GM18508 (cell line): Measurements from ENCODE around the gene SYT13.
"Not testable (repeated sequence)": the region's sequence is repeated elsewhere in the genome, so short reads cannot be mapped to it uniquely, and the experiment has no call there.

Source experiments
- ATAC-seq: cut with Tn5 transposase; IDR thresholded peaks from one replicate; pipeline ENCODE4 v1.9.1; 2021; ENCODE audit warnings: moderate number of reproducible peaks; ENCODE audit not compliant: insufficient read depth, unreplicated experiment

SYT13 gene

DNA sequence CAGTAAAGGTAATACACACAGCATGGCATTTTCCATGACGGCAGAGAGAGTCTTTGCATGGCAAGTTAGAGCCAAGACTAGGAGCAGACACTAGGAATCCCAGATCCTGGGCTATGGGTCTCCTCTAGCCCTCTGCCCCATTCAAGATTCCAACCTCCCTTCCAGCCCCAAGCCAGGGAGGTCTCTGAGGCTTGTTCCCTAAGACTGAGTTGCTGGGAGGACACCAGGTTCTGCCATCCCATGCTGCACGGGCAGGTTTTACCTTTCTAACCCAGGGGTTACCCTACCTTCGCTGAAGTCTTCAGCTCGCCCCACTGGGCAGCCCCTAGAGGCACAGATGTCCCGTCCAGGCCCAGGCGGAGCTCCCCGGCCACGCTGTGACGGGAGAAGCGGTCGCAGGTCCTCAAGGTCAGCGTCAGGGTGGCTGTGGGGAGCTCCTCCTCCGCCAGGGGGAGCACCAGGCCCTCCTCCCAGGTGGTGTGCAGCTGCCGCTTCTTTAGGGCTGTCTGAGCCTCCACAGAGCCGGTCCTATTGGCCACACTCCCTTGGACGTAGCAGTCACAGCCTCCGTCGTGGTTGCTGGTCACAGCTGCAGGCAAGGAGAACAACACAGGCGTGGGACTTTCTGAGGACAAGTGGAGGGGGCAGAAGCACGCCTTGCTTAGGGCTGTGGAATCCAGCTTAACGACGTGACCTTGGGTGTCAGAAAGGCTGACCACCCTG is 33.8 kb downstream of the SYT13 start:
- ATAC-seq, result no peak

DNA sequence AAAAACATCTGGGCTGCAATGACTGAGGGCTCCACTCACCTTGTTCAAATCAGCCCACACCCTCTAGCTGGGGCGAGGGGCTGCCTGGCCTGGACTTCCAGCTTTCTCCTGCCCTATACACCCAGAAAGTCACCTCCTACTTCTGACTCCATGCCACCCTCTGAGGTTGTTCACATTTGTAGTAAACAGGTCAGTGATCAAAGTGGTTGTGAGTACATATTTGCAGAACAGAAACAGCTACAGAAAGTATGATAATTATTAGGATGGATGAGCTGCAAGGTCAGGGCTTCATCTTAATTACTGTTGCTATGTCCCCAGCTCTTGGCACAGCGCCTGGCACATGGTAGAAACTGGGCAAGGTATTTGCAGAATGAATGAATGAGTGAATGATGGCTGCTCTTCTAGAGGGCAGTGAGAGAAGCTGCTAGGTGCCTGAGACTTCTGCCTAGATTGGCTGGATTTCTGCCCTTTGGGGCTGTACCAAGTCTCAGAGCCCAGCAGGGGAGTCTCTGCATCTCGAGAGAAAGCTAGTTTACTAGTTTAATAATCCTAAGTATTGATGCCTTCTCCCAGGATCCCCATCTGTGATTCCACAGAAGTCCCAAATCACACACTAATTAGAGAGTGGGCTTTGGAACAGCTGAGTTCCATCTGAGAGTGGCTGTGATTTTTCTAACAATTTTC is 36.0 kb downstream of the SYT13 start:
- no peak for ATAC-seq

DNA sequence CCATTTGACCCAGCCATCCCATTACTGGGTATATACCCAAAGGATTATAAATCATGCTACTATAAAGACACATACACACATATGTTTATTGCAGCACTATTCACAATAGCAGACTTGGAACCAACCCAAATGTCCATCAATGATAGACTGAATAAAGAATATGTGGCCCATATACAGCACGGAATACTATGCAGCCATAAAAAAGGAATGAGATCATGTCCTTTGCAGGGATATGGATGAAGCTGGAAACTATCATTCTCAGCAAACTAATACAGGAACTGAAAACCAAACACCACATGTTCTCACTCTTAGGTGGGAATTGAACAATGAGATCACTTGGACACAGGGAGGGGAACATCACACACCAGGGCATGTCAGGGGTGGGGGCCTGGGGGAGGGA is 36.8 kb downstream of the SYT13 start:
- not testable (repeated sequence) for ATAC-seq

DNA sequence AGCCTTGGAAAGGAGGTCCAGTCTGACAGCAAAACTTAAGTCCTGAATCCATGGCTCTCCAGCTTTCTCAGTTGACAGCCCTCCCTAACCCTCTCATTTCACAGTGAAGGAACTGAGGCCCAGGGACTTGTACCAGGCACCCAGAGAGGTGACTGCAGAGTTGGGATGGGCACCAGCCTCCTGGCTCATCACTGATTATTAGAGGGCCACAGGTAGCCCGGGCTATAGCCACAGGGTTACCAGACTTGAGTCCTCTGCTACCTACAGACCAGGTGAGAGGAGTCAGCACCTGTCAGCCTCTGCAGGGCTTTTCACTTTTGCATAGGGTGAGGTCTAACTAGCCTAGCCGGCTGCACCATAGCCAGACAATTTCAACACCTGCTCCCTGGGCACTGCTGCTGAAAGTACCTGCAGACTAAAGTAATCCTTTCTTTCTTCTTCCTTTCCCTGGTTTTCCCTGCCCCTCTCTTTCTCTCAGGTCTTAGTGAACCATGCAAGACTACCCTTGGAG is 37.6 kb downstream of the SYT13 start:
- no peak for ATAC-seq

DNA sequence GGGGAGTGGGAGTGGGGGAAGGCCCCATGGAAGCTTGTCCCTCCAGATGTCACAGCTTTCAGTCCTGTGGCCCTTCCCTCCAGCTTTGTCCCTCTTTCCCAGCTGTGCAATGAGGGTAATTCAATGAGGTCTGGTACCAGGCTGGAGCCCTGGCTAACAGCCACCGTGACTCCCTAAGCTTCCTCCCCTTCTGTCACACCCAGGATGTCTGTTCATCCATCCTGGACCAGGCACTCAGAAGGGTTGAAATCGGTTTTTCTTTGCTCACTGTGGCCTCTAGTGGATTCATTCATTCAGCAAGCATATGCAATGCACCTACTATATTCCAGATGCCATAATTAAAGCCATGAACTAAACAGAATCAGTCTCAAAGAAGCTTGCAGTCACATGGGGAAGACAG is 38.7 kb downstream of the SYT13 start:
- ATAC-seq, result no peak

DNA sequence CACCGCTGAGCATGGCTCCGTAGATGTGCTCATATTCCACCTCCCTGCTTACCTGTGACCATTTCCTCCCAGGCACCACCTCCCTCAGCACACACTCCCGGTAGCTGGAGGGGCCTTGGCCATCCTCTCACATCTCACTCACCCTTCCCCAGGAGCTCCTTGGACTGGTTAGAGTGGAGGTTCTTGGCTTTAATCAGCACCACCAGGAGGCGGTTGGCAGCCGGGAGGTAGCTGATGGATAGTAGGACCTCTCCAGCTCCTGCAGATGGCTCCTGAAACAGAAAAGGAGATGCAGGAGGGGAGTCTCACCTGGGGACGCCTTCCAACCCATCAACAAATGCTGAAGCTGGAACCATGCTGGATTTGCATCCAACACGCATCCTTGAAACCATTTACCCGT is 39.9 kb downstream of the SYT13 start:
- ATAC-seq, result no peak

DNA sequence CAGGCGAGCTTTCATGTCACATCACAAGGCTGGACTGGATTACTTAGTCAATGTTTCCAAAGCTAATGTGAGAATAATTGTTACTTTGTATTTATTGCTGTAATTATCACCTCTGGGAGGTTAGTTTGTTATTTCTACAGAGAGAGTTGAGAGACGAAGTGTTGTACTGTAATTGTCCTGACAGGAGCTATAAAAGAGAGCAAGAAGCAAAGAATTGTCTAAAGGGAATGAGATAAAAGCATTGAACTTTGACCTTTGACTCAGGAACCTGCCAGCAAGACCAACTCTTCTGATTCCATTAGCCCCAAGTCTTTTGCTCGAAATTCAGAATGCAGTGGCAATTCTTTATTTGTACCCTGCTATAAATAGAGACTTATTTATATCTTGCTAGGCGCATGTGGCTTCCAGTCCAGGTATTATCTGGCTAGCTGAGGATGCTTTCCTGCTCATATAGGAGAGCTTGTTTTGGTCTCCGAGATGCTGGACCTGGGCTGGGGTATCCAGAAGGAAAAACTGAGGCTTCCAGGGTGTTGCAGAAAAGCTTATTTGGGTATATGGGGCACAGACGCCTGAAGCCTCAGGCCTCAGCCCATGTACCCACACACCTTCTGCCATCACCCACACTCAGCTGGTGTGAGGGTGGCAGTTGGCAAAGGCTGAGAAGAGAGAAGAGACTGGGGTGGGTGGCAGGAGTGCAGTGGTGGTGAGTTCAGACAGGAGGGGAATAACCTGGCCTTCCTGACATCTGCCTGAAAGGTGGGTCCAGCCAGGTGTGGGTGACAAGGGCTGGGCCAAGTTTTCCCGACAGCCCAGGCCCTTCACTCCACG is 40.7 kb downstream of the SYT13 start:
- no peak for ATAC-seq

DNA sequence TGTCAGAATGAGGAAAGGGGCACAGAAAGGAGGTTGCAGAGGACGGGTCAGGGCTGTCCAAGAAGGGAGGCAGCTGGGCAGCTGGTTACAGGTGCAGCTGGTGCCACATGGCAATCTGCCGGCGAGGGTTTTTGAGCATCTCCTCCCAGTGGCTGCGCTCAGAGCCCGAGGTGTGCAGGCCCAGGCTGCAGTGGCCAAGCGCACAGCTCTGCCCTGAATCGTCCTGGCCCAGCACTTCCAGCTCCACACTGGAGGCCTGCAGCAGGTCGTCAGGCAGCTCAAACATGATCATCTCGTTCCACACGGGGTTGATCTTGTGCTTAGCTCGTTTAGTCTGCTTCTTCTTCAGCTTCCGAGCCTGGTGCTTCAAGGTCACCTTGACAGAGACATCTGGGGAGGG is 42.2 kb downstream of the SYT13 start:
- ATAC-seq, result no peak

DNA sequence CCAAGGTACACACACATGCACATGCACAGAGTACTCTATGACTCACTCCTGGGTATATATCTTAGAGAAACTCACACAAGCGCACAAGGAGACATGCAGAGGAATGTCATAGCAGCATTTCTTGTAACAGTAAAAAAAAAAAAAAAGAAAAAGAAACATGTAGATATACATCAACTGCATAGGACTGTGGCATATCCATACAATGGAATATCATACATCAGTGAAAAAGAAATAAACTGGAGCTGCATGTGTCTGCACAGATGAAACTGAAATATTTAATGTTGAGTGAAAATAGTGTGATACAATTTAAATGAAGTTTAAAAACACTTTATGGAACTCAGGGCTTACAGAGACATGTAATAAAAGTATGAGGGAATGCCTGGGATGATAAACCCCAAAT is 46.4 kb downstream of the SYT13 start:
- no peak for ATAC-seq

DNA sequence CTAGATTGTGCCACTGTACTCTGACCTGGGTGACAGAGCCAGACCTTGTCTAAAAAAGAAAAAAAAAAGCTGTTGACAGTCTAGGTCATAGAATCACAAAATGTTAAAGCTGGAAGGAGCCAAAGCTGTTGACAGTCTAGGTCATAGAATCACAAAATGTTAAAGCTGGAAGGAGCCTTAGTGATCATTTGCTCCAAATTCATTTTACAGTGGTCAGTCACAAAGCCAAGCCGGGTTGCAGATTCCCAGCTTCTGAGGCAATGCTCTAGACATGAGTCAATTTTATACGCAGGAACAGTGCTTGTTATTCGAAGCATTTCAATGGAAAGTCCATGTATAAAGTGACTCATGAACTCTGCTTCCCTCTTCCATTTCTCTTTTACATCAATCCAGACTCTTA is 47.4 kb downstream of the SYT13 start:
- ATAC-seq, result no peak

DNA sequence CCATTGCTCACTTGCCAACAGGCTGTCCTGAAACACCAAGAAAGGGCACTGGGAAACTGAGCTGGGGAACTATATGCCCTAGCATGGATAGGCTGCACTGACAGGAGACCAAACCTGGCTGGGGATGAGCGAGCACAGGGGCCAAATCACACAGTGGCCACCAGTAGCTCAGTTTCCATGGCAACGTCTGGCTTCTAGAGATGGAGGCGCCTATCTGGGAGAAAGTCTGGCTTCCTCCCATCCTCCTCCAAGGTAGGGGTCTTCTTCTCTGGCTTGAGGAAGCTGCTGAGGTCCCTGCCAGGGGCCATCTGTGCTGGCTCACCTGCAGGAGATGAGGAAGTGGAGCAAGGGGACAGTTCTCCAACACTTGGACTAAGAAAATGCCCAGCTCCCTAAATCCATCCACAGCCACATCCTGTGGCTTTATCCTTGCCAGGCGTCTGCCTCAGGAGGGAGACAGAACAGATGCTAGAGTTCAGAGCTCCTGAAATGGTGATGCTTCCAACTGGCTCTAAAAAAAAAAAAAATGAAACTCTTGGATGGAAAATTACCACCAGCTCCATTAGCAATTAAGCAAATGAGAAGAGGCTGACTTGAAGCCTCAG is 48.3 kb downstream of the SYT13 start:
- no peak for ATAC-seq

DNA sequence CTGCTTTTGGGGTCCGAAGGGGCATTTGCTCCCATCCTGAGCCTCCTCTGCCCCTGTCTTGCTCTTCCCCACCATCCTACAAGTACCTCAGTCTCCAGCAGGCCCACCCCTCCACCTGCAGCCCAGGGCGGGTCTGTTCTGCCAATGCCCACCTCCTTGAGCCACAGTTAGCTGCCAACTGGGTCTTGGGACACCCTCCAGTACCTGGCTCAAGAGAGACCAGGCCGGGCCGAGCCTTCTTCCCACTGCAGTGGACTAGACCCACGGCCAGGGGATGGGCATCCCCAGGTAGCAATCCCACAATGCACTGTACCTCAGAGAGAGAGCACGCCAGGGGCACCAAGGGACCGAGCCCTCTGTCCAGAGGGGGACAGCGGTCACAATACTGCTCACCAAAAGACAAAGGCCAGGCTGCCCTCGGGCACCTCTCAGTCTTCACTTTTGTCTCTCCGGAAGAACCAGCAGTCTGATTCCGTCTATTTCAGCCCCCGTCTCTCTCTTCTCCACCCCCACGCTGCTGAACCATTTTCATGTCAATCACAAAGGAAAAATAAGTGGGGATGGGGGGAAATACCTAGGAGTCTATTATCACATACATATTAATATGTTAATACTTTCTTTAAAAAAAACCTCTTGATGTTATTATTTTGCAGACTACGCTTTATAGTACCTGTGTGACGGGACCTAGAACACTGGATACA is 51.7 kb downstream of the SYT13 start:
- ATAC-seq, result no peak

DNA sequence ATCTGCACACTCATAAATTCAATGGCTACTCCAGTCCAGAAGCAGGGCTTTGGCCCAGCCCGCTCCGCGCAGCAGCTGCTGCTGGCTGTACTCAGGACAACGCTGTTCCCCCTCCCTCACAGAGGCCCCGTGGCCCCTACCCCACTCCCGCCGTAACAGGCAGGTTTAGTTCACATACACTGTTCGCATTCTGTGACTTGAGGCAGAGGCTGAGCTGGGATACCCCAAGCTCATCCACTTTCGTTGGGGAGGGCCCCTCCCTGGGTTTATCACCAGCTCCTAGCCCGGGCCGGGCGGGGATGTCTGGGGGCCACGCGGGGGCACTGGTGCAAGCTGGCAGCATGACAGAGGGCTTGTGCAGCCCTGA is 52.4 kb downstream of the SYT13 start:
- no peak for ATAC-seq

DNA sequence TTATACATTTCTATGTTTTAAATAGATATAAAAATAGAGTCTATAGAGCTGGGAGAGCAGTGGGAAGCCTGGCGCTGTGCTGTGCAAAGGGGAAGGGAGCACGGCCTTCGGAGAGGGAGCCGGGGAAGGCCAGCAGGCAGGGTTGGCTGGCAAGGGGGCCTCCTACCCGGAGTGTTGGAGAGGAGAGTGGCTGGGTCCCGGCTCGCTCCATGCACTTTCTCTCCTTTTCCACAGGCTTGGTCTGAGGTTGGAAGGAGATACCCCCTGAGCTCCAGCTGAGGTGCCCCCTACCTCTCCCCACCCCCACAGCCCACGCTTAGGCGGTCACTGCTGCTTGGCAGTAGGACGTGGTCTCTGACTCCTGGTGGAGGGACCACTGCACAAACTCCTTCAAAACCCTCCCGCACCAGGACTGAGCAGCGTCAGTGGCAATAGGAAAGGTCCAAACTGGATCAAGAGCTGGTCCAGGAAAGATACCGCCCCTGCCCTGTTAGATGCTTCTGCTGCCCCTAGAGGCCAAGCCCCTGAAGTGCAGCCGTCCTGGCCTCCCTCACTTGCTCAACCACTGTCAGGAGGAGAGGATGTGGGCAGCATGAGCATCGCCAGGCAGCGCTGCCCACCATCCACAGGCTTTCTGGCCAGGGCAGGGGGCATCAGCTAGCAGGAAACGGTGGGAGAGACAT is 52.9 kb downstream of the SYT13 start:
- no peak for ATAC-seq

DNA sequence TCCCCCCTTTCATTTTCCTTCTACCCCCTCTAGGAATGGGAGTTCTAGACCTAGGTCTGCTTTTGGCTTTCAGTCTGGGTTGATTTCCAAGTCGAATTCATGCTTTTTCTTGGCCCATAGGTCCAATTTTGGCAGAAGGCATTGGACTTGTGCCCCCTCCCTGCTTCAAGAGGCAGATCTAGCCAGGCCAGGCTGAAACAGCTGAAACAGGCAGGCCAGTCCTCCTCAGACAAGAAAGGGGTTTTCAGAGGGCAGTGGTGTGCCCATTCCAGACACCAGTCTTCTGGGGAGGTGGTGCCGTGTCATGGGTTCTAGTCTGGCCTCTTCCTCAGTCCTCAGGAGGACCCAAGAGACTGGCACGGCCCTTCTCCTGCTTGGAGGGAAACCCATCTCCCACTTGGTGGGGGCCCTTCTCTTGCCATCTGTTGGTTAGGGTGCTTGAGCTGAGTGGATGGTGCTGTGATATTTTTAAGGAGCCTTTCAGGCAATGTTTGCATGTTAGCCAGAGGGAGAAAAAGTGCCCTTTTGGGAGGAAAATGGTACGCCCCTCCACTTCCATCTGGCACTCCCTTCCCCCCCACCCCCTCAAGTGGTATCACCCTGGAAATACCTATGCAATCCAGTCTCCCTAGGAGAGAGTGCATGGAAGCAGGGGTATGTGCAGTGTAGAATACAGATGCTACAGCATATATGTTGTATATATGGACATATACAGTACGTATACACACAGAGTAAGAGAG is 53.6 kb downstream of the SYT13 start:
- no peak for ATAC-seq

DNA sequence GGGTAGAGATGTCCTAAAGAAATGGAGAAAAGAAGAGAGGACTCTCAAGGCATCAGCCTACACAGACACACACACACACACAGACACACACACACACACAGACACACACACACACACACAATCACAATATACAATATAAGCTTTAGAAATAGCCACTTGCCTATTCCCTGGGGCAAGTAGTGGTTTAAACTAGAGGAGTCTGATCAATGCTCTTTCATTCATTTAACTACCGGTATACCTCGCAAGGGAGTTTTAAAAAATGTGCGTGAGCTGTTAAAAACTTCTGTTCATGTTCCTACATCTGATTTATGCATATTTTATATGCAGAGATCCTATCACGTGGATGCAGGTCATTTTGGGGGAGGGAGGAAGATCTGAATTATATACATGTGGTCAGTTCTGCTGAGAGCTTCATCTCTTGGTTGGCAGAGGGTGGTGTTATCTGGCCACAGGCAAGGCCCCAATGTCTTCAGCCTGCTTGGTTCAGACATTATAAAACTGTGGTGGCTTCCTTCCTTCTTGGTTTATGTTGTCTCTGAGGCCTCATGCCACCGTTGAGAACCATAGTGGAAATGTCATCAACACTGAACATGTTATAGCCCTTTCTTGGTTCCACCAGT is 56.6 kb downstream of the SYT13 start:
- ATAC-seq, result no peak

DNA sequence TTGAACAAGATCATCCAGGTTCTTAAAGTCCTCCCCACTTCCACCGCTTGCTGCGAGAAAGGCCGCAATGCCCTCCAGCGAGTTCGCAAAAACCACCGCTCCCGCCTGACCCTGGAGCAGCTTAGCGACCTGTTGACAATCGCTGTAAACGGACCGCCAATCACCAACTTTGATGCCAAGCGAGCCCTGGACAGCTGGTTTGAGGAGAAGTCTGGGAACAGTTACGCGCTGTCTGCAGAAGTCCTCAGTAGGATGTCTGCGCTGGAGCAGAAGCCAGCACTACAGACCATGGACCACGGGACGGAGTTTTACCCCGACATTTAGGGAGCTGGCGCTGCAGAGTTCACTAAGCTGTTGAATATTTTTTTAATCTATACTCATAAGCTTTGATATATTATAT is 58.3 kb downstream of the SYT13 start:
- no peak for ATAC-seq

DNA sequence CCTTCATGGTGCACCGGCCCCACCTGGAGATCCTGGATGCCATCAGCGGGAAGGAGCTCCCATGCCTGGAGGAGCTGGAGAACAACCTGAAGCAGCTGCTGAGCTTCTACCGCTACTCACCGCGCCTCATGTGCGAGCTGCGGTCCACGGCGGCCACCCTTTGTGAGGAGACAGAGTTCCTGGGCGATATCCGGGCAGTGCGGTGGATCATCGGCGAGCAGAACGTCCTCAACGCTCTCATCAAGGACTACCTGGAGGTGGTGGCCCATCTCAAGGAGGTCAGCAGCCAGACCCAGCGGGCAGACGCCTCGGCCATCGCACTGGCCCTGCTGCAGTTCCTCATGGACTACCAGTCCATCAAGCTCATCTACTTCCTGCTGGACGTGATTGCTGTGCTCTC is 59.2 kb downstream of the SYT13 start:
- ATAC-seq, result no peak
